ENCODE results near the gene INSC. TPM values are rescaled to one million over a fixed set of nuclear protein-coding genes. Genes with fewer than 3 reads are reported as not detected.

INSC gene
- total and polyA plus RNA-seq, 2 of the 8 experiments (the other 6 are each of a cell fraction or from before 2014, with no cell fraction given): 0.58 to 0.59 TPM

DNA sequence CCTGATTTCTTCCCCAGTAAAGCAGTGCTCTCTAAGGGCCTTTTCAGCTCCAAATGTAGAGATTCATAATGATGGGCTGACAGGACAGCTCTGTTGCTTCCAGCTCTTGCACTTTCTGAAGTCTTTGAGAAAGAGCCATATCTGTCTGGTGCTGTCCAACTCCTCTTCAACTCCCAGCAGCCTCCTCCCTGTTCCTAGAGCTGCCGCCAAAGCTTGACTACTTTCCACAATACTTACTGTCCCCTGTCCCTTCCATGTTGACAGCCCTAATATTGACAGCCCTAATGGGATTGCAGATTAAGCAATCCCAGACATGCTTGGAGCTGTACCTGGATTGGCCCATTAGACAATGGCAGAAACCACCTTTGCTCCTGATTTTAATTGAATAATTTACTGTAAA is 29.6 kb downstream of the INSC start:
- 83% methylated on average over 1 of the region's 1 CpG; no CpG with 5 or more reads in 1 of the 2 experiments for WGBS, 2 experiments (ENCODE audit: extremely low coverage in 1 of 2, insufficient coverage in 1 of 2, insufficient read length in 1 of 2, insufficient replicate concordance in 2 of 2, low coverage in 1 of 2, low lambda C conversion rate in 2 of 2, missing lambda C conversion rate in 1 of 2)
- POLR2A ChIA-PET (ENCODE audit: partially characterized antibody): no interaction called here
- FAIRE-seq: no peak
- TF ChIP-seq CEBPB (IDR thresholded peaks at IDR 0.05; ENCODE audit: low read depth, low read length): no peak
- TF ChIP-seq SP2 (IDR thresholded peaks at IDR 0.05; ENCODE audit: low read length): no peak
- no peak for TF ChIP-seq SIX5 (IDR thresholded peaks at IDR 0.05; ENCODE audit: low read depth, low read length)
- no peak for TF ChIP-seq KDM4A (IDR thresholded peaks at IDR 0.05; ENCODE audit: low read depth, low read length, severe bottlenecking)
- TF ChIP-seq HDAC2 (IDR thresholded peaks at IDR 0.05; ENCODE audit: borderline replicate concordance in 1 of 2, low read depth in 2 of 2, low read length in 2 of 2): no peak
- TF ChIP-seq CTBP2 (IDR thresholded peaks at IDR 0.05; ENCODE audit: borderline replicate concordance, insufficient read depth, insufficient read length, low read length): no peak
- no peak for TF ChIP-seq RXRA (IDR thresholded peaks at IDR 0.05; ENCODE audit: insufficient read depth, low read depth, low read length)
- no peak for TF ChIP-seq JUN (IDR thresholded peaks at IDR 0.05; ENCODE audit: low read depth, low read length)
- TF ChIP-seq, protein P1, sequence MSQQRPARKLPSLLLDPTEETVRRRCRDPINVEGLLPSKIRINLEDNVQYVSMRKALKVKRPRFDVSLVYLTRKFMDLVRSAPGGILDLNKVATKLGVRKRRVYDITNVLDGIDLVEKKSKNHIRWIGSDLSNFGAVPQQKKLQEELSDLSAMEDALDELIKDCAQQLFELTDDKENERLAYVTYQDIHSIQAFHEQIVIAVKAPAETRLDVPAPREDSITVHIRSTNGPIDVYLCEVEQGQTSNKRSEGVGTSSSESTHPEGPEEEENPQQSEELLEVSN (IDR thresholded peaks at IDR 0.05): no peak
- no peak for TF ChIP-seq NANOG (IDR thresholded peaks at IDR 0.05; ENCODE audit: insufficient read depth, low read depth, low read length, poor library complexity, severe bottlenecking)

More for the DNA sequence above, 29.6 kb downstream of the INSC start:
- Histone ChIP-seq H2BK12ac (ENCODE audit: low read depth, low read length) (no peak overlapping the region), H3K23ac (ENCODE audit: insufficient read length) (no peak overlapping the region), H3K56ac (replicated peaks; ENCODE audit: insufficient read length, low read depth, low read length) (no peak overlapping the region), H3K79me1 (ENCODE audit: low read depth, low read length) (no peaks in the 10 kb centered on the region), H3K9ac (replicated peaks in 1 of 4; ENCODE audit: extremely low read depth in 1 of 4, low read depth in 3 of 4, low read length in 3 of 4) (no peak overlapping the region), H4K91ac (replicated peaks; ENCODE audit: insufficient read length, low read length) (no peak overlapping the region), H4K5ac (ENCODE audit: insufficient read length, low read depth, low read length) (no peak overlapping the region), H2BK120ac (replicated peaks; ENCODE audit: low read depth, low read length) (no peak overlapping the region), H3K4me2 (ENCODE audit: insufficient read depth in 1 of 2, low read depth in 2 of 2, low read length in 2 of 2) (no peak overlapping the region), H3K27me3 (replicated peaks in 1 of 4; ENCODE audit: control insufficient read depth in 3 of 4, extremely low read depth in 1 of 4, insufficient read depth in 3 of 4, low read length in 3 of 4) (no peaks in the 10 kb centered on the region), H3K79me2 (ENCODE audit: control insufficient read depth in 1 of 2, insufficient read depth in 2 of 2, low read length in 2 of 2) (no peaks in the 10 kb centered on the region), H3K36me3 (ENCODE audit: control insufficient read depth in 2 of 4, insufficient read depth in 4 of 4, low read length in 3 of 4) (no peaks in the 10 kb centered on the region), H4K20me1 (replicated peaks in 1 of 2; ENCODE audit: control insufficient read depth in 1 of 2, insufficient read depth in 2 of 2, low read length in 2 of 2) (no peaks in the 10 kb centered on the region), H2AK5ac (ENCODE audit: low read depth, low read length) (no peak overlapping the region), H3K18ac (ENCODE audit: extremely low read depth, low read length) (no peak overlapping the region), H2BK5ac (ENCODE audit: low read depth, low read length) (no peak overlapping the region), H3K27ac (ENCODE audit: low read depth, low read length) (no peak overlapping the region), H3K14ac (ENCODE audit: insufficient read length) (no peak overlapping the region), H2AFZ (ENCODE audit: low read length) (no peak overlapping the region), H3K4me1 (replicated peaks in 1 of 4; ENCODE audit: control insufficient read depth in 3 of 4, insufficient read depth in 4 of 4, low read length in 3 of 4) (peaks cover 0 to 7% (median 3%) of the 10 kb centered on the region in 4 experiments; a peak in 3 of 7 replicates), H3K23me2 (ENCODE audit: low read depth, low read length) (no peaks in the 10 kb centered on the region), H3K4me3 (ENCODE audit: extremely low read depth in 1 of 4, insufficient read depth in 2 of 4, low read depth in 3 of 4, low read length in 4 of 4) (no peak overlapping the region), H3K9me3 (ENCODE audit: insufficient read depth in 2 of 2, low read depth in 1 of 2, low read length in 1 of 2) (no peaks in the 10 kb centered on the region), H2BK15ac (ENCODE audit: low read length) (no peak overlapping the region), H2BK20ac (ENCODE audit: low read length) (no peak overlapping the region), H3K4ac (replicated peaks; ENCODE audit: insufficient read length, low read depth, low read length) (no peak overlapping the region), H4K8ac (ENCODE audit: extremely low read depth, insufficient read depth, low read length) (no peak overlapping the region)
- CTCF ChIA-PET (ENCODE audit: partially characterized antibody): interaction anchor here (1.0 to 9.8 kb wide), 5 partner anchors 9 to 175 kb away, joined by 3 to 107 read pairs (median 7); no protein-coding TSS in a partner anchor
- DNase-seq (ENCODE audit: low read depth in 1 of 2, low spot score in 2 of 2): no peak
